CD14-positive monocyte (primary cell): ENCODE measurements around the gene FAM120B. TPM values are rescaled to one million over a fixed set of nuclear protein-coding genes. Genes with fewer than 3 reads are reported as not detected.

Experiments used
- DNase-seq, 3 donors: peaks; one replicate each; pipeline ENCODE4 v3.0.0-alpha.2; 2011 to 2022
- H2AFZ ChIP-seq: 2 replicates; pipeline ENCODE4 v1.6.0; 2012; ENCODE audit warnings: mild to moderate bottlenecking, low read depth, low read length, inconsistent platforms; ENCODE audit not compliant: insufficient read depth, poor library complexity, severe bottlenecking
- H3K27ac ChIP-seq, 2 donors: 1 replicate in 1 of 2; 2 replicates in 1 of 2; pipeline ENCODE4 v1.5.1; 2012 to 2013; ENCODE audit warnings: low read length in 2 of 2, control low read depth in 1 of 2, inconsistent platforms in 1 of 2, low read depth in 1 of 2, mild to moderate bottlenecking in 1 of 2
- H3K27me3 ChIP-seq, 2 donors: one replicate each; pipeline versions ENCODE4 v1.6.0 to v1.6.1; 2011 to 2013; ENCODE audit warnings: low read length in 2 of 2; ENCODE audit not compliant: control insufficient read depth in 2 of 2, insufficient read depth in 2 of 2
- H3K36me3 ChIP-seq, 2 donors: replicated peaks in 1 of 2; 1 replicate in 1 of 2; 2 replicates in 1 of 2; pipeline versions ENCODE4 v1.5.1 to v1.6.1; 2012 to 2013; ENCODE audit warnings: low read length in 2 of 2, control low read depth in 1 of 2, inconsistent platforms in 1 of 2, mild to moderate bottlenecking in 1 of 2; ENCODE audit not compliant: insufficient read depth in 2 of 2, control insufficient read depth in 1 of 2
- H3K4me1 ChIP-seq, 2 donors: 1 replicate in 1 of 2; 2 replicates in 1 of 2; pipeline versions ENCODE4 v1.5.1 to v1.6.1; 2012 to 2013; ENCODE audit warnings: low read length in 2 of 2, control low read depth in 1 of 2, inconsistent platforms in 1 of 2, mild to moderate bottlenecking in 1 of 2, moderate library complexity in 1 of 2; ENCODE audit not compliant: insufficient read depth in 2 of 2, control insufficient read depth in 1 of 2
- H3K4me2 ChIP-seq: replicated peaks from 2 replicates; pipeline ENCODE3; 2012; ENCODE audit warnings: low read length, moderate library complexity, mild to moderate bottlenecking; ENCODE audit not compliant: poor library complexity, severe bottlenecking; ENCODE audit errors: extremely low read depth
- H3K4me3 ChIP-seq, 3 experiments: fragments of 200-600 bp in 1 of 3; sonication (generic) in 1 of 3; replicated peaks in 1 of 3; 1 replicate in 2 of 3; 2 replicates in 1 of 3; pipeline ENCODE4 v1.5.1; 2011 to 2013; ENCODE audit warnings: low read length in 3 of 3, mild to moderate bottlenecking in 3 of 3, control low read depth in 2 of 3, low read depth in 2 of 3, inconsistent platforms in 1 of 3, moderate library complexity in 1 of 3
- H3K79me2 ChIP-seq: 2 replicates; pipeline ENCODE4 v1.6.0; 2012; ENCODE audit warnings: mild to moderate bottlenecking, control low read depth, inconsistent platforms, low read length, moderate library complexity; ENCODE audit not compliant: insufficient read depth
- H3K9ac ChIP-seq: 2 replicates; pipeline ENCODE4 v1.6.0; 2017; ENCODE audit warnings: low read length, mild to moderate bottlenecking; ENCODE audit not compliant: insufficient read depth, poor library complexity, severe bottlenecking
- H3K9me3 ChIP-seq, 2 donors: replicated peaks in 1 of 2; 1 replicate in 1 of 2; 2 replicates in 1 of 2; pipeline versions ENCODE4 v1.5.1 to v1.6.1; 2012 to 2013; ENCODE audit warnings: low read length in 2 of 2, control low read depth in 1 of 2; ENCODE audit not compliant: control insufficient read depth in 1 of 2, insufficient read depth in 1 of 2
- H4K20me1 ChIP-seq: 2 replicates; pipeline ENCODE4 v1.6.0; 2012; ENCODE audit warnings: mild to moderate bottlenecking, low read length, control low read depth, moderate library complexity; ENCODE audit not compliant: insufficient read depth
- H3K27ac Mint-ChIP-seq, 7 donors: one replicate each; pipeline ENCODE4 v1.8.0; 2020; ENCODE audit warnings: mild to moderate bottlenecking in 7 of 7, mixed read lengths in 7 of 7, moderate library complexity in 6 of 7, inconsistent platforms in 2 of 7
- H3K27me3 Mint-ChIP-seq, 3 donors: one replicate each; pipeline ENCODE4 v1.8.0; 2021 to 2022; ENCODE audit warnings: low read depth in 3 of 3, mild to moderate bottlenecking in 3 of 3, mixed read lengths in 3 of 3, moderate library complexity in 3 of 3, inconsistent platforms in 1 of 3
- H3K36me3 Mint-ChIP-seq, 2 donors: one replicate each; pipeline ENCODE4 v1.8.0; 2020; ENCODE audit warnings: mixed read lengths in 2 of 2, inconsistent platforms in 1 of 2, mild to moderate bottlenecking in 1 of 2
- H3K4me1 Mint-ChIP-seq: one replicate; pipeline ENCODE4 v1.8.0; 2020; ENCODE audit warnings: mild to moderate bottlenecking, mixed read lengths
- H3K4me3 Mint-ChIP-seq, 2 donors: one replicate each; pipeline ENCODE4 v1.8.0; 2020; ENCODE audit warnings: mild to moderate bottlenecking in 2 of 2, mixed read lengths in 2 of 2, moderate library complexity in 1 of 2
- H3K9me3 Mint-ChIP-seq, 7 donors: one replicate each; pipeline ENCODE4 v1.8.0; 2020 to 2022; ENCODE audit warnings: mixed read lengths in 7 of 7, mild to moderate bottlenecking in 6 of 7, moderate library complexity in 6 of 7, inconsistent platforms in 2 of 7
- CTCF ChIP-seq: fragments of 200-600 bp; IDR thresholded peaks from one replicate; pipeline ENCODE4 v1.8.0; 2022; ENCODE audit warnings: antibody characterized with exemption, mild to moderate bottlenecking
- WGBS: methylation state at CpG from one replicate; pipeline ENCODE4 v1.1.5; 2013; ENCODE audit warnings: missing lambda C conversion rate; ENCODE audit not compliant: insufficient coverage; 5-methylcytosine and 5-hydroxymethylcytosine counted together
- intact Hi-C, 2 donors: fragments of 100-400 bp; cut with micrococcal nuclease; formaldehyde crosslinking; loops; one replicate each; pipeline versions ENCODE4 v1.15.0 to v1.15.1; 2023
- polyA plus RNA-seq, 3 donors: library from polyadenylated mRNA; depleted of rRNA in 1 of 3; unstranded in 2 of 3; stranded (reverse) in 1 of 3; fragments of 300-500 nt in 2 of 3; fragments of >200 nt in 1 of 3; fragmentation: Illumina TruSeq in 2 of 3; gene quantifications; 1 replicate in 2 of 3; 2 replicates in 1 of 3; pipeline ENCODE4 v1.2.3, GENCODE V29; 2012 to 2021

The FAM120B gene
- polyA plus RNA-seq, 3 donors, result 10.6 to 20.2 (median 11.2) TPM

- no peak overlapping the region for H3K4me3 Mint-ChIP-seq
- H3K4me1 ChIP-seq, result no peaks in the 10 kb centered on the region
- H4K20me1 ChIP-seq, result no peaks in the 10 kb centered on the region
- no peaks in the 10 kb centered on the region for H3K79me2 ChIP-seq
- TF ChIP-seq CTCF, result no peak
- H3K36me3 Mint-ChIP-seq, result no peaks in the 10 kb centered on the region
- no peak overlapping the region for H3K9ac ChIP-seq
- no peak overlapping the region for H3K27ac ChIP-seq
- no peak overlapping the region for H3K4me2 ChIP-seq
- DNase-seq, result no peak
- H2AFZ ChIP-seq, result no peak overlapping the region
- no peaks in the 10 kb centered on the region for H3K4me1 Mint-ChIP-seq
- peaks cover 0 to 7% of the 10 kb centered on the region in 2 donors for H3K27me3 ChIP-seq
- H3K9me3 ChIP-seq, result no peaks in the 10 kb centered on the region
- H3K36me3 ChIP-seq, result no peaks in the 10 kb centered on the region
- 90% methylated on average over 21 of the region's 70 CpGs for WGBS
- intact Hi-C loops, result no loop called here
- H3K27me3 Mint-ChIP-seq, result peaks cover 4 to 24% (median 23%) of the 10 kb centered on the region in 3 donors
- peaks cover 3 to 9% (median 6%) of the 10 kb centered on the region in 7 donors for H3K9me3 Mint-ChIP-seq
- H3K27ac Mint-ChIP-seq, result no peak overlapping the region
- no peak overlapping the region for H3K4me3 ChIP-seq
Observed at GRCh38 chr6:170420791-170421776, 114.5 kb downstream of the FAM120B start.

GRCh38 chr6:170421921-170422320 lies 115.4 kb downstream of the FAM120B start:
- no peaks in the 10 kb centered on the region for H3K4me1 Mint-ChIP-seq
- 69% methylated on average over 4 of the region's 10 CpGs for WGBS
- Histone ChIP-seq H3K36me3 (no peaks in the 10 kb centered on the region), H3K4me2 (no peak overlapping the region), H3K4me1 (no peaks in the 10 kb centered on the region), H4K20me1 (no peaks in the 10 kb centered on the region), H3K79me2 (no peaks in the 10 kb centered on the region), H3K27me3 (peaks cover 0 to 7% of the 10 kb centered on the region in 2 donors), H3K27ac (no peak overlapping the region), H3K4me3 (no peak overlapping the region), H3K9ac (no peak overlapping the region), H3K9me3 (no peaks in the 10 kb centered on the region), H2AFZ (no peak overlapping the region)
- no peak for DNase-seq
- H3K9me3 Mint-ChIP-seq, result peaks cover 3 to 9% (median 6%) of the 10 kb centered on the region in 7 donors
- no peak overlapping the region for H3K27ac Mint-ChIP-seq
- peaks cover 4 to 26% (median 24%) of the 10 kb centered on the region in 3 donors for H3K27me3 Mint-ChIP-seq
- intact Hi-C loops, result no loop called here
- H3K4me3 Mint-ChIP-seq, result no peak overlapping the region
- TF ChIP-seq CTCF, result no peak
- H3K36me3 Mint-ChIP-seq, result no peaks in the 10 kb centered on the region
